ENCODE measurements around the gene CLPTM1L. TPM values are rescaled to one million over a fixed set of nuclear protein-coding genes. Genes with fewer than 3 reads are reported as not detected.
A peak's percentile ranks its signal among the peaks of the same experiment; 100 is the strongest.

Gene CLPTM1L
- total and polyA plus RNA-seq, 2 experiments from 2014 or later: 129 to 130 TPM

DNA sequence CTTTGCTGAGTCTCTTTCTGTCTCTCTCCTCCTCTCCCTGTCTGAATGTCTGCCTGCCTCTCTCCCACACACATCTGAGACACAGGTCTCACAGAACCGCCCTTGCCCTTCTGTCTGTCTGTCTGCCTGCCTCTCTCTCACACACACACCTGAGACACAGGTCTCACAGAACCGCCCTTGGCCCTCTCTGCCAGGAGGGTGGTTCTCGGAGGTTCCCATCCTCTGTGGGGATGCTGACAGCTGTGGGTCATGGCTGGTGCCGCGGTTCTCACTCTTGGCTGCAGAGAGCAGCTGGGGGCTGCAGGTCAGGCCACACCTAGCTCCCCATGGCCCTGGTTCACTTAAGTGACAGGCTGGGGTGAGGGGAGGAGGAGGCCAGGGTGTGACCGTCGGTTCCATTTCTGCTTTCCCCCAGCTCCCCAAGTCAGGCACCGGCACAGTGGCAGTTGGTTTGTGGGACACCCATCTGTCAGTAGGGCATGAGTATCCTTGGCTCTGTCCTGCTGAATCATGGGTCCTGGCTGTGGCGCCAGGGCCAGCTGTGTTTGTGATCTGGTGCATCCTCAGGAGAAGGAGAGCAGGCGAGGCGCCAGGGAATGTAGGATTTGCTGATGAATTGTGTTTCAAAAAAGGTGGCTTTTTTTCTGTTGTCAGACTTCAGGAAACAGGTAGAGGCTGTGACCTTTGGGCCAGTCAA, 42.3 kb upstream of the CLPTM1L start:
- TF ChIP-seq, protein P1, sequence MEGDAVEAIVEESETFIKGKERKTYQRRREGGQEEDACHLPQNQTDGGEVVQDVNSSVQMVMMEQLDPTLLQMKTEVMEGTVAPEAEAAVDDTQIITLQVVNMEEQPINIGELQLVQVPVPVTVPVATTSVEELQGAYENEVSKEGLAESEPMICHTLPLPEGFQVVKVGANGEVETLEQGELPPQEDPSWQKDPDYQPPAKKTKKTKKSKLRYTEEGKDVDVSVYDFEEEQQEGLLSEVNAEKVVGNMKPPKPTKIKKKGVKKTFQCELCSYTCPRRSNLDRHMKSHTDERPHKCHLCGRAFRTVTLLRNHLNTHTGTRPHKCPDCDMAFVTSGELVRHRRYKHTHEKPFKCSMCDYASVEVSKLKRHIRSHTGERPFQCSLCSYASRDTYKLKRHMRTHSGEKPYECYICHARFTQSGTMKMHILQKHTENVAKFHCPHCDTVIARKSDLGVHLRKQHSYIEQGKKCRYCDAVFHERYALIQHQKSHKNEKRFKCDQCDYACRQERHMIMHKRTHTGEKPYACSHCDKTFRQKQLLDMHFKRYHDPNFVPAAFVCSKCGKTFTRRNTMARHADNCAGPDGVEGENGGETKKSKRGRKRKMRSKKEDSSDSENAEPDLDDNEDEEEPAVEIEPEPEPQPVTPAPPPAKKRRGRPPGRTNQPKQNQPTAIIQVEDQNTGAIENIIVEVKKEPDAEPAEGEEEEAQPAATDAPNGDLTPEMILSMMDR (IDR thresholded peaks at IDR 0.05; ENCODE audit: poor library complexity): no peak
- TF ChIP-seq EZH2 (IDR thresholded peaks at IDR 0.05; ENCODE audit: borderline replicate concordance) (no peak), EZH2phosphoT487 (IDR thresholded peaks at IDR 0.05; ENCODE audit: low read depth, severe bottlenecking, unreplicated experiment) (no peak)
- H3K9me3 ChIP-seq (ENCODE audit: low read depth): no peaks in the 10 kb centered on the region
- H3K27ac ChIP-seq: no peak overlapping the region
- DNase-seq (ENCODE audit: low spot score): no peak
- H3K79me2 ChIP-seq: no peaks in the 10 kb centered on the region
- no peaks in the 10 kb centered on the region for H4K20me1 ChIP-seq (ENCODE audit: insufficient read depth, poor library complexity, severe bottlenecking)
- 88% methylated on average over 11 of the region's 11 CpGs for WGBS (ENCODE audit: low lambda C conversion rate, missing lambda C conversion rate)
- peaks cover 6% of the 10 kb centered on the region for H3K4me1 ChIP-seq (ENCODE audit: insufficient read depth)
- H2AFZ ChIP-seq: no peak overlapping the region
- peak overlapping the region; percentile 98 for H3K4me2 ChIP-seq
- no peak overlapping the region for H3K4me3 ChIP-seq
- no peaks in the 10 kb centered on the region for H3K9me2 ChIP-seq (replicated peaks; ENCODE audit: insufficient read depth)
- H3K36me3 ChIP-seq (replicated peaks; ENCODE audit: insufficient read depth, low read depth): no peaks in the 10 kb centered on the region
- H3K27me3 ChIP-seq: peaks cover 15% of the 10 kb centered on the region

DNA sequence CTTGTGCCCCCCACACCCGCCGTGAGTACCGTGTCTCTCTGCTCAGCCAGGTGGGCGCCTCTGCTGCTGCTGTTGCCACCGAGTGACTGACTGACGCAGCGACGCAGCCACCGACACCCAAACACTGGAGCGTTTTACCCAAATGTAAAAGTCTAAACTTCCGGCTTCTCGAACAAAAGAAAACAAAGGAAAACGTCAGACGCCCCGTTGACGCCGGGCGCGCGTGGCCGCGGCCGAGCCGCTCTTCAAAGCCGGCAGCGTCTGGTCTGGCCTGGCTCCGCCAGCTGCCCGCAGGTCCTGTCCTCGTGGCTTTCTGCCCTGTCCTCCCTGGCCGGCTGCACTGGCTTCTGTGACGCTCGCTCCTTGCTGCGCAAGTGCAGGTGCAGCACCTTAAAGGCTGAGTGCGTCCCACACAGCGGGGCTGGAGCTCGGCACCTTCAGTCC, 41.4 kb upstream of the CLPTM1L start:
- no peaks in the 10 kb centered on the region for H3K79me2 ChIP-seq
- no peaks in the 10 kb centered on the region for H3K9me3 ChIP-seq (ENCODE audit: low read depth)
- no peaks in the 10 kb centered on the region for H3K9me2 ChIP-seq (replicated peaks; ENCODE audit: insufficient read depth)
- no peaks in the 10 kb centered on the region for H4K20me1 ChIP-seq (ENCODE audit: insufficient read depth, poor library complexity, severe bottlenecking)
- TF ChIP-seq EZH2 (IDR thresholded peaks at IDR 0.05; ENCODE audit: borderline replicate concordance) (no peak), EZH2phosphoT487 (IDR thresholded peaks at IDR 0.05; ENCODE audit: low read depth, severe bottlenecking, unreplicated experiment) (no peak)
- TF ChIP-seq, protein P1 (IDR thresholded peaks at IDR 0.05; ENCODE audit: poor library complexity): no peak
- H3K4me2 ChIP-seq: peak overlapping the region; percentile 98
- WGBS (ENCODE audit: low lambda C conversion rate, missing lambda C conversion rate): 2% methylated on average over 29 of the region's 36 CpGs
- peak overlapping the region; percentile 32 for H3K4me3 ChIP-seq
- peak overlapping the region; percentile 48 for H3K27ac ChIP-seq
- no peaks in the 10 kb centered on the region for H3K36me3 ChIP-seq (replicated peaks; ENCODE audit: insufficient read depth, low read depth)
- peaks cover 6% of the 10 kb centered on the region for H3K4me1 ChIP-seq (ENCODE audit: insufficient read depth)
- DNase-seq (ENCODE audit: low spot score): peak; percentile 75
- H3K27me3 ChIP-seq: peaks cover 15% of the 10 kb centered on the region
- H2AFZ ChIP-seq: peak overlapping the region; percentile 75

DNA sequence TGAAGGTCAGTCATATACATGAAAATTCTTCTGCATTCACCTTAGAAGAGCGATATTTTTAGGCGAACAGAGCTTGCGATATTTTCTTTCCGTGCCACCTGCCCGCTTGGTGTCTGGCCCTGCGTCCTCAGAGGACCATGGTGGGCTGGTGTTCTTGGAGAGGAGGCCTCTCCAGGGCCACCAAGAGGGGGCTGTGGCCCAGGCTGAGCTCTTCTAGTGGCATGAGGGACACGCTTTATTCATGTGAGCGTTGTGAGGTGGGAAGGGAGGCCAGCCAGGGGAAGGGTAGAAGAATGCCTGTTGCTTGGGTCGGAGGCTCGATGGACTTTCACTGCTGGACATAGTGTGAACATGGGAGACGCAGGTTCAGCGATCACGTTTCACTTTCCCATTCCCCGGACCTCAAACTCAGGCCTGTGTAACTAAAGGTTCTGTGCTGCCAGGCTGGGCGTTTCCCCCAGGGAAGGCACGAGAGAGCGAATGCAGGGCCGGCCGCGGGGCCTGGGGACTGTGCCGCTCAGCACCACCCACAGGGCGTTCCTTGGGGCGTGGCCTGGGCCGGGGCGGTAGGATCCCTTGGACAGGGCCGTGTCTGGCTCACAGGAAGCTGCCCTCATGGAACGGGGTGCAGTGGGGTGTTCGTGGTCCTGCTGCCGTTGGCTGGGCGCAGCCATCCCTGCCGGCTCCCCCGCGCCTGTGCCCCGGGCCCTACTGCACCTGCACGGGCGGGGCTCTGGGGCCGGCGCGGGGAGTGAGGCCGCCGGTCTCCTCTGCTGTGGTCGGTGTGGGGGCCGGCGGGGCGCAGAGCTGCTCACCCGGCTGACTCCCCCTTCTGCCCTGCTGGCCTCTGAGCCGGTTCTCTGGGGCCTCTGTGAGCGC, 40.7 kb upstream of the CLPTM1L start:
- 14% methylated on average over 45 of the region's 48 CpGs for WGBS (ENCODE audit: low lambda C conversion rate, missing lambda C conversion rate)
- no peaks in the 10 kb centered on the region for H3K9me3 ChIP-seq (ENCODE audit: low read depth)
- peak overlapping the region; percentile 48 for H3K27ac ChIP-seq
- H3K4me1 ChIP-seq (ENCODE audit: insufficient read depth): peaks cover 6% of the 10 kb centered on the region
- H3K27me3 ChIP-seq: peaks cover 15% of the 10 kb centered on the region
- H3K79me2 ChIP-seq: no peaks in the 10 kb centered on the region
- peak overlapping the region; percentile 75 for H2AFZ ChIP-seq
- H3K36me3 ChIP-seq (replicated peaks; ENCODE audit: insufficient read depth, low read depth): no peaks in the 10 kb centered on the region
- peak overlapping the region; percentile 98 for H3K4me2 ChIP-seq
- DNase-seq (ENCODE audit: low spot score): peak; percentile 92
- peak overlapping the region; percentile 32 for H3K4me3 ChIP-seq
- TF ChIP-seq EZH2 (IDR thresholded peaks at IDR 0.05; ENCODE audit: borderline replicate concordance): peak; percentile 31
- TF ChIP-seq, protein P1 (IDR thresholded peaks at IDR 0.05; ENCODE audit: poor library complexity): no peak
- TF ChIP-seq EZH2phosphoT487 (IDR thresholded peaks at IDR 0.05; ENCODE audit: low read depth, severe bottlenecking, unreplicated experiment): no peak
- H4K20me1 ChIP-seq (ENCODE audit: insufficient read depth, poor library complexity, severe bottlenecking): no peaks in the 10 kb centered on the region
- no peaks in the 10 kb centered on the region for H3K9me2 ChIP-seq (replicated peaks; ENCODE audit: insufficient read depth)
